Femur (tissue), 1 donor: Measurements from ENCODE around the gene PRRC1.
A peak's percentile ranks its signal among the peaks of the same experiment; 100 is the strongest.
"Not testable (repeated sequence)": the region's sequence is repeated elsewhere in the genome, so short reads cannot be mapped to it uniquely, and the experiment has no call there.

Experiments
- DNase-seq: peaks from one replicate; pipeline ENCODE4 v3.0.0-alpha.2; 2017

PRRC1 gene

GRCh38 chr5:127517480-127518318 lies at the start of gene PRRC1:
TSS of gene PRRC1 (plus strand) at chr5:127517640. CDS start at chr5:127523480, 5,840 bp downstream.
- DNase-seq: peak; percentile 90

- DNase-seq: no peak
Observed at GRCh38 chr5:127471211-127471610, 46.2 kb upstream of the PRRC1 start.

GRCh38 chr5:127472700-127473099 lies 44.7 kb upstream of the PRRC1 start:
- no peak for DNase-seq

- no peak for DNase-seq
Observed at GRCh38 chr5:127486471-127486870, 31.0 kb upstream of the PRRC1 start.

- DNase-seq: no peak
Observed at GRCh38 chr5:127492854-127493738, 24.3 kb upstream of the PRRC1 start.

GRCh38 chr5:127498548-127498947 lies 18.9 kb upstream of the PRRC1 start:
- no peak for DNase-seq

GRCh38 chr5:127505905-127506304 lies 11.5 kb upstream of the PRRC1 start:
- DNase-seq: no peak

- DNase-seq: no peak
Observed at GRCh38 chr5:127506616-127507015, 10.8 kb upstream of the PRRC1 start.

GRCh38 chr5:127508644-127509373 lies 8.6 kb upstream of the PRRC1 start:
- DNase-seq: no peak

- DNase-seq: no peak
Observed at GRCh38 chr5:127513408-127513970, 4.0 kb upstream of the PRRC1 start.

GRCh38 chr5:127514816-127515215 lies 2.6 kb upstream of the PRRC1 start:
- no peak for DNase-seq

- no peak for DNase-seq
Observed at GRCh38 chr5:127515693-127516440, 1.6 kb upstream of the PRRC1 start.

- no peak for DNase-seq
Observed at GRCh38 chr5:127517110-127517479, 345 bp upstream of the PRRC1 start.

- no peak for DNase-seq
Observed at GRCh38 chr5:127518319-127518621, 830 bp downstream of the PRRC1 start.

GRCh38 chr5:127519527-127519926 lies 2.1 kb downstream of the PRRC1 start:
- no peak for DNase-seq

GRCh38 chr5:127521138-127521770 lies 3.8 kb downstream of the PRRC1 start:
- DNase-seq: no peak

GRCh38 chr5:127525181-127525580 lies 7.7 kb downstream of the PRRC1 start:
- no peak for DNase-seq

- no peak for DNase-seq
Observed at GRCh38 chr5:127529904-127530682, 12.7 kb downstream of the PRRC1 start.

- DNase-seq: no peak
Observed at GRCh38 chr5:127536687-127537086, 19.2 kb downstream of the PRRC1 start.

- not testable (repeated sequence) for DNase-seq
Observed at GRCh38 chr5:127540553-127540952, 23.1 kb downstream of the PRRC1 start.

GRCh38 chr5:127545249-127545648 lies 27.8 kb downstream of the PRRC1 start:
- not testable (repeated sequence) for DNase-seq
